Mesendoderm (in vitro differentiated cells): ENCODE results near the gene USH2A.

Experiments used
- DNase-seq: peaks from one replicate; pipeline ENCODE4 v3.0.0; 2013
- H2AK5ac ChIP-seq: 2 replicates; pipeline ENCODE4 v1.6.1; 2013; ENCODE audit warnings: low read length, inconsistent platforms
- H2BK120ac ChIP-seq: 2 replicates; pipeline ENCODE4 v1.6.1; 2013; ENCODE audit warnings: low read depth, mild to moderate bottlenecking, low read length, moderate library complexity, mixed read lengths
- H2BK15ac ChIP-seq: replicated peaks from 2 replicates; pipeline ENCODE4 v1.6.1; 2013; ENCODE audit warnings: low read depth, mild to moderate bottlenecking, moderate library complexity
- H2BK5ac ChIP-seq: 2 replicates; pipeline ENCODE4 v1.6.1; 2013; ENCODE audit warnings: low read length, inconsistent platforms
- H3K18ac ChIP-seq: 2 replicates; pipeline ENCODE4 v1.6.1; 2013; ENCODE audit warnings: mild to moderate bottlenecking, low read length, mixed read lengths
- H3K23ac ChIP-seq: one replicate; pipeline ENCODE4 v1.6.1; 2013; ENCODE audit warnings: low read length
- H3K27ac ChIP-seq: 2 replicates; pipeline ENCODE4 v1.5.1; 2013; ENCODE audit warnings: low read depth, mild to moderate bottlenecking, inconsistent platforms, low read length, moderate library complexity
- H3K27me3 ChIP-seq: 2 replicates; pipeline ENCODE4 v1.6.1; 2013; ENCODE audit warnings: low read length, control low read depth, mild to moderate bottlenecking, inconsistent platforms; ENCODE audit not compliant: insufficient read depth, poor library complexity
- H3K36me3 ChIP-seq: 2 replicates; pipeline ENCODE4 v1.6.1; 2013; ENCODE audit warnings: low read length, inconsistent platforms; ENCODE audit not compliant: control insufficient read depth, insufficient read depth
- H3K4ac ChIP-seq: one replicate; pipeline ENCODE4 v1.6.1; 2013; ENCODE audit warnings: low read depth, mild to moderate bottlenecking, low read length, moderate library complexity
- H3K4me1 ChIP-seq: 2 replicates; pipeline ENCODE4 v1.6.1; 2013; ENCODE audit warnings: low read depth, low read length, inconsistent platforms; ENCODE audit not compliant: control insufficient read depth
- H3K4me2 ChIP-seq: 2 replicates; pipeline ENCODE4 v1.6.1; 2013; ENCODE audit warnings: low read length
- H3K4me3 ChIP-seq: 2 replicates; pipeline ENCODE4 v1.5.1; 2013; ENCODE audit warnings: mild to moderate bottlenecking, low read length
- H3K56ac ChIP-seq: one replicate; pipeline ENCODE4 v1.6.1; 2013; ENCODE audit warnings: low read length
- H3K79me1 ChIP-seq: 2 replicates; pipeline ENCODE4 v1.6.1; 2013; ENCODE audit warnings: low read length, inconsistent platforms
- H3K79me2 ChIP-seq: 2 replicates; pipeline ENCODE4 v1.6.1; 2013; ENCODE audit warnings: mild to moderate bottlenecking, low read length; ENCODE audit not compliant: control insufficient read depth, insufficient read depth
- H3K9ac ChIP-seq: 2 replicates; pipeline ENCODE4 v1.6.1; 2013; ENCODE audit warnings: low read length, inconsistent platforms
- H4K5ac ChIP-seq: one replicate; pipeline ENCODE4 v1.6.1; 2013; ENCODE audit warnings: low read length
- H4K8ac ChIP-seq: one replicate; pipeline ENCODE4 v1.6.1; 2013; ENCODE audit warnings: low read depth, mild to moderate bottlenecking, control low read depth, low read length, moderate library complexity
- WGBS: extraction: QIAGEN DNeasy Blood & Tissue Kit; methylation state at CpG from one replicate; pipeline ENCODE4 v1.1.7; 2013; ENCODE audit warnings: low lambda C conversion rate, missing lambda C conversion rate; ENCODE audit not compliant: insufficient coverage; ENCODE audit errors: extremely low coverage; 5-methylcytosine and 5-hydroxymethylcytosine counted together

USH2A gene

GRCh38 chr1:216209125-216209524 lies 214.1 kb downstream of the USH2A start:
- no peaks in the 10 kb centered on the region for H3K4me1 ChIP-seq
- H3K36me3 ChIP-seq: no peaks in the 10 kb centered on the region
- WGBS: no CpG with 5 or more reads among the region's 1 CpG
- H3K23ac ChIP-seq: no peak overlapping the region
- no peak overlapping the region for H4K5ac ChIP-seq
- no peak for DNase-seq
- H3K4me3 ChIP-seq: no peak overlapping the region
- H3K27ac ChIP-seq: no peak overlapping the region
- no peak overlapping the region for H3K56ac ChIP-seq
- H3K4me2 ChIP-seq: no peak overlapping the region
- H3K9ac ChIP-seq: no peak overlapping the region
- H2AK5ac ChIP-seq: no peak overlapping the region
- no peaks in the 10 kb centered on the region for H3K27me3 ChIP-seq
- no peak overlapping the region for H3K18ac ChIP-seq
- H3K79me1 ChIP-seq: no peaks in the 10 kb centered on the region
- H2BK5ac ChIP-seq: no peak overlapping the region
- no peak overlapping the region for H4K8ac ChIP-seq
- no peak overlapping the region for H2BK15ac ChIP-seq
- H2BK120ac ChIP-seq: no peak overlapping the region
- no peaks in the 10 kb centered on the region for H3K79me2 ChIP-seq
- H3K4ac ChIP-seq: no peak overlapping the region

- H4K8ac ChIP-seq: no peak overlapping the region
- H3K4me1 ChIP-seq: no peaks in the 10 kb centered on the region
- no peak overlapping the region for H2AK5ac ChIP-seq
- no peak overlapping the region for H2BK120ac ChIP-seq
- H3K36me3 ChIP-seq: no peaks in the 10 kb centered on the region
- no peak overlapping the region for H4K5ac ChIP-seq
- no peak for DNase-seq
- H2BK5ac ChIP-seq: no peak overlapping the region
- no peak overlapping the region for H3K18ac ChIP-seq
- H3K23ac ChIP-seq: no peak overlapping the region
- no peak overlapping the region for H3K4me3 ChIP-seq
- no peak overlapping the region for H2BK15ac ChIP-seq
- H3K79me2 ChIP-seq: no peaks in the 10 kb centered on the region
- H3K4me2 ChIP-seq: no peak overlapping the region
- no CpG with 5 or more reads among the region's 1 CpG for WGBS
- H3K79me1 ChIP-seq: no peaks in the 10 kb centered on the region
- H3K9ac ChIP-seq: no peak overlapping the region
- H3K27ac ChIP-seq: no peak overlapping the region
- no peaks in the 10 kb centered on the region for H3K27me3 ChIP-seq
- H3K4ac ChIP-seq: no peak overlapping the region
- no peak overlapping the region for H3K56ac ChIP-seq
Observed at GRCh38 chr1:216207154-216207553, 216.1 kb downstream of the USH2A start.

- Histone ChIP-seq H3K27me3 (no peaks in the 10 kb centered on the region), H3K4me1 (no peaks in the 10 kb centered on the region), H3K79me2 (no peaks in the 10 kb centered on the region), H2BK5ac (no peak overlapping the region), H3K4ac (no peak overlapping the region), H2BK120ac (no peak overlapping the region), H2AK5ac (no peak overlapping the region), H3K4me2 (no peak overlapping the region), H2BK15ac (no peak overlapping the region), H3K4me3 (no peak overlapping the region), H4K8ac (no peak overlapping the region), H3K27ac (no peak overlapping the region), H4K5ac (no peak overlapping the region), H3K36me3 (no peaks in the 10 kb centered on the region), H3K9ac (no peak overlapping the region), H3K23ac (no peak overlapping the region), H3K56ac (no peak overlapping the region), H3K18ac (no peak overlapping the region), H3K79me1 (no peaks in the 10 kb centered on the region)
- DNase-seq: no peak
- no CpG with 5 or more reads among the region's 1 CpG for WGBS
Observed at GRCh38 chr1:216205176-216205575, 218.1 kb downstream of the USH2A start.

GRCh38 chr1:216201946-216202345 lies 221.3 kb downstream of the USH2A start:
- Histone ChIP-seq H2BK5ac (no peak overlapping the region), H3K4me2 (no peak overlapping the region), H3K56ac (no peak overlapping the region), H2BK120ac (no peak overlapping the region), H3K23ac (no peak overlapping the region), H3K18ac (no peak overlapping the region), H3K4me3 (no peak overlapping the region), H3K27ac (no peak overlapping the region), H3K4ac (no peak overlapping the region), H3K4me1 (no peaks in the 10 kb centered on the region), H3K9ac (no peak overlapping the region), H3K36me3 (no peaks in the 10 kb centered on the region), H2BK15ac (no peak overlapping the region), H3K27me3 (peaks cover 1% of the 10 kb centered on the region), H3K79me1 (no peaks in the 10 kb centered on the region), H2AK5ac (no peak overlapping the region), H4K5ac (no peak overlapping the region), H4K8ac (no peak overlapping the region), H3K79me2 (no peaks in the 10 kb centered on the region)
- DNase-seq: no peak
- WGBS: no CpG with 5 or more reads among the region's 2 CpGs

GRCh38 chr1:216200941-216201340 lies 222.3 kb downstream of the USH2A start:
- Histone ChIP-seq H2BK15ac (no peak overlapping the region), H3K4ac (no peak overlapping the region), H3K79me2 (no peaks in the 10 kb centered on the region), H2BK5ac (no peak overlapping the region), H3K9ac (no peak overlapping the region), H4K8ac (no peak overlapping the region), H2AK5ac (no peak overlapping the region), H3K27me3 (peaks cover 1% of the 10 kb centered on the region), H3K27ac (no peak overlapping the region), H2BK120ac (no peak overlapping the region), H3K36me3 (no peaks in the 10 kb centered on the region), H4K5ac (no peak overlapping the region), H3K4me3 (no peak overlapping the region), H3K18ac (no peak overlapping the region), H3K4me2 (no peak overlapping the region), H3K23ac (no peak overlapping the region), H3K79me1 (no peaks in the 10 kb centered on the region), H3K4me1 (no peaks in the 10 kb centered on the region), H3K56ac (no peak overlapping the region)
- DNase-seq: no peak
- no CpG with 5 or more reads among the region's 3 CpGs for WGBS

- Histone ChIP-seq H3K56ac (no peak overlapping the region), H3K9ac (no peak overlapping the region), H3K4me3 (no peak overlapping the region), H3K4me2 (no peak overlapping the region), H3K18ac (no peak overlapping the region), H3K79me2 (no peaks in the 10 kb centered on the region), H2AK5ac (no peak overlapping the region), H3K23ac (no peak overlapping the region), H3K4me1 (no peaks in the 10 kb centered on the region), H3K27ac (no peak overlapping the region), H2BK120ac (no peak overlapping the region), H3K4ac (no peak overlapping the region), H3K36me3 (no peaks in the 10 kb centered on the region), H3K27me3 (peaks cover 1% of the 10 kb centered on the region), H2BK15ac (no peak overlapping the region), H4K8ac (no peak overlapping the region), H3K79me1 (no peaks in the 10 kb centered on the region), H4K5ac (no peak overlapping the region), H2BK5ac (no peak overlapping the region)
- no peak for DNase-seq
- WGBS: no CpG with 5 or more reads among the region's 1 CpG
Observed at GRCh38 chr1:216194721-216195120, 228.5 kb downstream of the USH2A start.
